Panc1 (cell line): ENCODE measurements around the gene TCHH. TPM values are rescaled to one million over a fixed set of nuclear protein-coding genes. Genes with fewer than 3 reads are reported as not detected.

Experiments used
- ATAC-seq: fragments of 200-7000 bp; cut with Tn5 transposase; 2 replicates; pipeline ENCODE4 v1.9.1; 2020; ENCODE audit warnings: mild to moderate bottlenecking, moderate library complexity
- BruUV-seq: library from RNA; stranded (reverse); fragments of 400-500 nt; replicated peaks from 2 replicates; lab custom pipeline; 2021; lab: Mats Ljungman, UMichigan
- CTCF ChIA-PET: fragments of 300-600 bp; sonication (Branson Sonifier 250); formaldehyde crosslinking; loops from one replicate; lab custom pipeline; 2022; ENCODE audit warnings: antibody characterized with exemption; lab: Charles Lee
- POLR2A ChIA-PET: fragments of 300-600 bp; sonication (Branson Sonifier 250); formaldehyde crosslinking; loops from one replicate; lab custom pipeline; 2022; ENCODE audit warnings: antibody characterized with exemption; lab: Charles Lee
- DNase-seq: peaks from one replicate; pipeline ENCODE4 v3.0.0-alpha.2; 2010; ENCODE audit warnings: low read depth, low spot score
- H3K27ac ChIP-seq: 2 replicates; pipeline ENCODE4 v1.5.1; 2011; ENCODE audit warnings: mild to moderate bottlenecking, low read length, inconsistent platforms
- H3K27me3 ChIP-seq: fragments of 200-500 bp; sonication (Bioruptor generic); 2 replicates; pipeline ENCODE4 v1.6.0; 2014; ENCODE audit warnings: low read length, inconsistent platforms; ENCODE audit not compliant: control insufficient read depth, insufficient read depth
- H3K36me3 ChIP-seq: fragments of 200-500 bp; sonication (Bioruptor generic); 2 replicates; pipeline ENCODE4 v1.5.1; 2014; ENCODE audit warnings: inconsistent platforms, mild to moderate bottlenecking, low read length, moderate library complexity; ENCODE audit not compliant: control insufficient read depth, insufficient read depth
- H3K4me1 ChIP-seq: 2 replicates; pipeline ENCODE4 v1.5.1; 2011; ENCODE audit warnings: inconsistent platforms, mild to moderate bottlenecking, low read length, moderate library complexity; ENCODE audit not compliant: control insufficient read depth, insufficient read depth
- H3K4me3 ChIP-seq, 2 experiments: 2 replicates each; pipeline ENCODE4 v1.5.1; 2011 to 2012; ENCODE audit warnings: low read depth in 2 of 2, low read length in 2 of 2, mild to moderate bottlenecking in 2 of 2, inconsistent platforms in 1 of 2, moderate library complexity in 1 of 2
- H3K9me3 ChIP-seq: fragments of 200-500 bp; sonication (Bioruptor generic); 2 replicates; pipeline ENCODE4 v1.5.1; 2014; ENCODE audit warnings: low read depth, mild to moderate bottlenecking, inconsistent platforms, low read length, moderate library complexity; ENCODE audit not compliant: control insufficient read depth, insufficient read depth
- CTCF ChIP-seq: fragments of 450-650 bp; IDR thresholded peaks from 2 replicates; pipeline ENCODE4 v1.5.1; 2017; ENCODE audit warnings: mild to moderate bottlenecking
- POLR2AphosphoS5 ChIP-seq: IDR thresholded peaks from 2 replicates; pipeline ENCODE4 v1.6.1; 2012; ENCODE audit warnings: mild to moderate bottlenecking, low read depth, low read length, moderate library complexity
- REST ChIP-seq, 2 experiments: IDR thresholded peaks; 2 replicates each; pipeline ENCODE4 v1.6.1; 2011 to 2012; ENCODE audit warnings: low read depth in 2 of 2, control low read depth in 1 of 2, low read length in 1 of 2, mild to moderate bottlenecking in 1 of 2, moderate library complexity in 1 of 2; ENCODE audit not compliant: insufficient read depth in 1 of 2
- SIN3A ChIP-seq: IDR thresholded peaks from 2 replicates; pipeline ENCODE4 v1.6.1; 2012; ENCODE audit warnings: low read depth, mild to moderate bottlenecking, low read length, moderate library complexity, borderline replicate concordance; ENCODE audit not compliant: insufficient read depth
- TCF7L2 ChIP-seq: IDR thresholded peaks from 2 replicates; pipeline ENCODE4 v1.6.1; 2011; ENCODE audit warnings: mild to moderate bottlenecking, low read depth, low read length, inconsistent platforms
- in situ Hi-C: cut with HindIII; loops from 2 replicates; pipeline ENCODE4 v1.10.0; 2016; ENCODE audit warnings: low sequenced_read_pairs, low pct_unique_long_range_greater_than_20kb
- intact Hi-C: fragments of 100-400 bp; cut with micrococcal nuclease; formaldehyde crosslinking; loops from one replicate; pipeline ENCODE4 v1.10.0; 2022; ENCODE audit not compliant: unreplicated experiment
- total RNA-seq: library from RNA; stranded (reverse); gene quantifications from one replicate; pipeline ENCODE4 v1.2.1, GENCODE V29; 2021; ENCODE audit not compliant: unreplicated experiment

The TCHH gene
- total RNA-seq, 1 experiment from 2014 or later: 0.28 TPM

GRCh38 chr1:152067150-152067549 is 48.1 kb downstream of the TCHH start:
- POLR2A ChIA-PET: no interaction called here
- ATAC-seq (no peak), DNase-seq (no peak)
- Histone ChIP-seq H3K27ac (no peak overlapping the region), H3K27me3 (no peaks in the 10 kb centered on the region; the same call in 1 of the 2 replicates), H3K9me3 (no peaks in the 10 kb centered on the region), H3K4me3 (no peak overlapping the region), H3K36me3 (no peaks in the 10 kb centered on the region), H3K4me1 (no peaks in the 10 kb centered on the region)
- intact Hi-C loops (no loop called here), in situ Hi-C loops (no loop called here)
- TF ChIP-seq CTCF (no peak), TCF7L2 (no peak), POLR2AphosphoS5 (no peak), REST (IDR thresholded peaks at IDR 0.05; ENCODE audit: insufficient read depth in 1 of 2, low read depth in 2 of 2, low read length in 1 of 2) (no peak), SIN3A (no peak)
- CTCF ChIA-PET: no interaction called here
- no TSS peak for BruUV-seq

- intact Hi-C loops (no loop called here), in situ Hi-C loops (no loop called here)
- no TSS peak for BruUV-seq
- Histone ChIP-seq H3K36me3 (no peaks in the 10 kb centered on the region), H3K9me3 (no peaks in the 10 kb centered on the region), H3K27ac (no peak overlapping the region), H3K4me1 (no peaks in the 10 kb centered on the region), H3K4me3 (no peak overlapping the region), H3K27me3 (peaks cover 23% of the 10 kb centered on the region)
- ChIA-PET CTCF (no interaction called here), POLR2A (no interaction called here)
- no peak for DNase-seq
- no peak for ATAC-seq
- TF ChIP-seq REST (IDR thresholded peaks at IDR 0.05; ENCODE audit: insufficient read depth in 1 of 2, low read depth in 2 of 2, low read length in 1 of 2) (no peak), SIN3A (no peak), POLR2AphosphoS5 (no peak), CTCF (no peak), TCF7L2 (no peak)
Observed at GRCh38 chr1:152061952-152062351, 53.3 kb downstream of the TCHH start.

Other genes with a start within 250 kb of the TCHH start
- gene THEM4, start 205.9 kb downstream of the TCHH start, total RNA-seq: 21.8 TPM
- 1,621 TPM for gene S100A10, start 121.6 kb downstream of the TCHH start, total RNA-seq
- gene S100A11, start 78.4 kb downstream of the TCHH start, total RNA-seq: 474 TPM
- gene TCHHL1, start 26.4 kb downstream of the TCHH start, total RNA-seq: not detected
- not detected for gene RPTN, start 43.8 kb upstream of the TCHH start, total RNA-seq
- not detected for gene HRNR, start 108.7 kb upstream of the TCHH start, total RNA-seq
- not detected for gene FLG, start 209.8 kb upstream of the TCHH start, total RNA-seq
- gene FLG2, start 244.6 kb upstream of the TCHH start, total RNA-seq: not detected